ENCODE data around the gene PICK1. TPM values are rescaled to one million over a fixed set of nuclear protein-coding genes. Genes with fewer than 3 reads are reported as not detected.

PICK1 gene
- total RNA-seq, 1 donor from 2014 or later = 10.7 TPM

GRCh38 chr22:38068641-38069371, 11.6 kb downstream of the PICK1 start:
- Mint-ChIP-seq H3K36me3 (no peaks in the 10 kb centered on the region), H3K4me3 (no peak overlapping the region), H3K27me3 (ENCODE audit: insufficient read depth, low read depth) (peaks cover 3% of the 10 kb centered on the region), H3K4me1 (peaks cover 24% of the 10 kb centered on the region), H3K27ac (no peak overlapping the region), H3K9me3 (no peaks in the 10 kb centered on the region)
- Histone ChIP-seq H3F3A (ENCODE audit: low read depth) (no peaks in the 10 kb centered on the region), H3K27ac (no peak overlapping the region), H3K9ac (no peak overlapping the region), H3K79me2 (ENCODE audit: low read depth) (no peaks in the 10 kb centered on the region), H3K4me2 (no peak overlapping the region), H3K4me1 (no peaks in the 10 kb centered on the region), H3K9me3 (ENCODE audit: low read depth) (no peaks in the 10 kb centered on the region), H3K36me3 (no peaks in the 10 kb centered on the region), H2AFZ (replicated peaks) (no peak overlapping the region), H3K4me3 (no peak overlapping the region), H4K20me1 (ENCODE audit: low read depth) (no peaks in the 10 kb centered on the region), H3K27me3 (no peaks in the 10 kb centered on the region)
- no peak for DNase-seq (ENCODE audit: low spot score)
- TF ChIP-seq EZH2 (IDR thresholded peaks at IDR 0.05) = no peak
- no peak for TF ChIP-seq EZH2phosphoT487 (IDR thresholded peaks at IDR 0.05)
- no peak for TF ChIP-seq CTCF (IDR thresholded peaks at IDR 0.05)

GRCh38 chr22:38069372-38070249, 12.4 kb downstream of the PICK1 start:
- Histone ChIP-seq H3K79me2 (ENCODE audit: low read depth) (no peaks in the 10 kb centered on the region), H3K36me3 (no peaks in the 10 kb centered on the region), H3K4me2 (no peak overlapping the region), H2AFZ (replicated peaks) (no peak overlapping the region), H3K27ac (no peak overlapping the region), H3K9ac (no peak overlapping the region), H3K9me3 (ENCODE audit: low read depth) (no peaks in the 10 kb centered on the region), H3K4me1 (no peaks in the 10 kb centered on the region), H3K27me3 (no peaks in the 10 kb centered on the region), H4K20me1 (ENCODE audit: low read depth) (no peaks in the 10 kb centered on the region), H3F3A (ENCODE audit: low read depth) (no peaks in the 10 kb centered on the region), H3K4me3 (no peak overlapping the region)
- Mint-ChIP-seq H3K4me1 (peaks cover 24% of the 10 kb centered on the region), H3K27ac (peak overlapping the region; percentile 63), H3K36me3 (no peaks in the 10 kb centered on the region), H3K4me3 (peak overlapping the region; percentile 38), H3K27me3 (ENCODE audit: insufficient read depth, low read depth) (peaks cover 3% of the 10 kb centered on the region), H3K9me3 (no peaks in the 10 kb centered on the region)
- DNase-seq (ENCODE audit: low spot score) = peak; percentile 73
- TF ChIP-seq EZH2phosphoT487 (IDR thresholded peaks at IDR 0.05) (no peak), EZH2 (IDR thresholded peaks at IDR 0.05) (no peak), CTCF (IDR thresholded peaks at IDR 0.05) (peak; percentile 69)

GRCh38 chr22:38070250-38070921, 13.2 kb downstream of the PICK1 start:
- no peak overlapping the region for H2AFZ ChIP-seq (replicated peaks)
- H3K9me3 Mint-ChIP-seq = no peaks in the 10 kb centered on the region
- H3K9me3 ChIP-seq (ENCODE audit: low read depth) = no peaks in the 10 kb centered on the region
- H3K36me3 Mint-ChIP-seq = no peaks in the 10 kb centered on the region
- no peak for TF ChIP-seq CTCF (IDR thresholded peaks at IDR 0.05)
- TF ChIP-seq EZH2 (IDR thresholded peaks at IDR 0.05) = no peak
- no peak for TF ChIP-seq EZH2phosphoT487 (IDR thresholded peaks at IDR 0.05)
- H3F3A ChIP-seq (ENCODE audit: low read depth) = no peaks in the 10 kb centered on the region
- H3K27ac ChIP-seq = no peak overlapping the region
- H3K79me2 ChIP-seq (ENCODE audit: low read depth) = no peaks in the 10 kb centered on the region
- H3K4me3 ChIP-seq = no peak overlapping the region
- H3K4me3 Mint-ChIP-seq = peak overlapping the region; percentile 62
- H3K27ac Mint-ChIP-seq = peak overlapping the region; percentile 63
- peaks cover 24% of the 10 kb centered on the region for H3K4me1 Mint-ChIP-seq
- no peak overlapping the region for H3K4me2 ChIP-seq
- peaks cover 4% of the 10 kb centered on the region for H3K27me3 Mint-ChIP-seq (ENCODE audit: insufficient read depth, low read depth)
- H3K36me3 ChIP-seq = no peaks in the 10 kb centered on the region
- no peak for DNase-seq (ENCODE audit: low spot score)
- no peaks in the 10 kb centered on the region for H4K20me1 ChIP-seq (ENCODE audit: low read depth)
- peaks cover under 1% of the 10 kb centered on the region for H3K4me1 ChIP-seq
- H3K27me3 ChIP-seq = no peaks in the 10 kb centered on the region
- no peak overlapping the region for H3K9ac ChIP-seq

All from neural progenitor cell (in vitro differentiated cells).